Measurements from ENCODE around the gene MOGAT2. TPM values are rescaled to one million over a fixed set of nuclear protein-coding genes. Genes with fewer than 3 reads are reported as not detected.

MOGAT2 gene
- total and polyA plus RNA-seq, 2 experiments from 2014 or later: 2.9 to 3.2 TPM

DNA sequence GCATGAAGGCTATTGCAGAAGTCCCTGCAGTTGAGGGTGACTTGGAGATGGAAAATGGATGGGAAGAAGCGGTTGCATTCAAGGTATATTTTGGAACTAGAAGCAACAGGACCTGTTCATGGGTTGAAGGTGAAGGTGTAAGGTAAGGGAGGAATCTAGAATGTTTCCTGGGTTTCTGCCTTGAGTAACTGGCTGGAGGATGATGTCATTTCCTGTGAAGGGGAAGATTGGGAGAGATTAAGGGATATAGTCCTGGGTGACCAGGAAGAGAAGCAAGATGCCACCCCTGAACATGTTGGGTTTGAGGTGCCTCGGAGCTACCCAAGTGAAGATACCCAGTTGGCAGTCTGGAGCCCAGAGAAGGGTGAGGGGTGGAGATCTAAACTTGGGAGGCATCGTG is 12.1 kb upstream of the MOGAT2 start:
- no peak overlapping the region for H3K27ac ChIP-seq
- no peaks in the 10 kb centered on the region for H3K27me3 ChIP-seq
- TF ChIP-seq EZH2 (IDR thresholded peaks at IDR 0.05; ENCODE audit: borderline replicate concordance) (no peak), CTCF (IDR thresholded peaks at IDR 0.05; ENCODE audit: poor library complexity) (no peak), EZH2phosphoT487 (IDR thresholded peaks at IDR 0.05; ENCODE audit: low read depth, severe bottlenecking, unreplicated experiment) (no peak)
- H3K4me1 ChIP-seq (ENCODE audit: insufficient read depth): no peaks in the 10 kb centered on the region
- H3K4me3 ChIP-seq: no peak overlapping the region
- no peaks in the 10 kb centered on the region for H3K79me2 ChIP-seq
- 93% methylated on average over 3 of the region's 3 CpGs for WGBS (ENCODE audit: low lambda C conversion rate, missing lambda C conversion rate)
- H2AFZ ChIP-seq: no peak overlapping the region
- no peak for DNase-seq (ENCODE audit: low spot score)
- no peaks in the 10 kb centered on the region for H3K9me2 ChIP-seq (replicated peaks; ENCODE audit: insufficient read depth)
- no peak overlapping the region for H3K4me2 ChIP-seq
- H4K20me1 ChIP-seq (ENCODE audit: insufficient read depth, poor library complexity, severe bottlenecking): no peaks in the 10 kb centered on the region
- H3K9me3 ChIP-seq (ENCODE audit: low read depth): no peaks in the 10 kb centered on the region
- no peaks in the 10 kb centered on the region for H3K36me3 ChIP-seq (replicated peaks; ENCODE audit: insufficient read depth, low read depth)

- H3K4me1 ChIP-seq (ENCODE audit: insufficient read depth): no peaks in the 10 kb centered on the region
- no peak overlapping the region for H2AFZ ChIP-seq
- no peaks in the 10 kb centered on the region for H3K9me3 ChIP-seq (ENCODE audit: low read depth)
- H3K9me2 ChIP-seq (replicated peaks; ENCODE audit: insufficient read depth): no peaks in the 10 kb centered on the region
- peak; percentile 81 for DNase-seq (ENCODE audit: low spot score)
- no peaks in the 10 kb centered on the region for H3K79me2 ChIP-seq
- no peaks in the 10 kb centered on the region for H3K36me3 ChIP-seq (replicated peaks; ENCODE audit: insufficient read depth, low read depth)
- TF ChIP-seq EZH2 (IDR thresholded peaks at IDR 0.05; ENCODE audit: borderline replicate concordance) (no peak), CTCF (IDR thresholded peaks at IDR 0.05; ENCODE audit: poor library complexity) (peak; percentile 85)
- H3K4me2 ChIP-seq: no peak overlapping the region
- H4K20me1 ChIP-seq (ENCODE audit: insufficient read depth, poor library complexity, severe bottlenecking): no peaks in the 10 kb centered on the region
- H3K27me3 ChIP-seq: no peaks in the 10 kb centered on the region
- no peak overlapping the region for H3K4me3 ChIP-seq
- H3K27ac ChIP-seq: no peak overlapping the region
- 20% methylated on average over 16 of the region's 17 CpGs for WGBS (ENCODE audit: low lambda C conversion rate, missing lambda C conversion rate)
These were observed 11.3 kb upstream of the MOGAT2 start for GRCh38 chr11:75706260-75706729.

DNA sequence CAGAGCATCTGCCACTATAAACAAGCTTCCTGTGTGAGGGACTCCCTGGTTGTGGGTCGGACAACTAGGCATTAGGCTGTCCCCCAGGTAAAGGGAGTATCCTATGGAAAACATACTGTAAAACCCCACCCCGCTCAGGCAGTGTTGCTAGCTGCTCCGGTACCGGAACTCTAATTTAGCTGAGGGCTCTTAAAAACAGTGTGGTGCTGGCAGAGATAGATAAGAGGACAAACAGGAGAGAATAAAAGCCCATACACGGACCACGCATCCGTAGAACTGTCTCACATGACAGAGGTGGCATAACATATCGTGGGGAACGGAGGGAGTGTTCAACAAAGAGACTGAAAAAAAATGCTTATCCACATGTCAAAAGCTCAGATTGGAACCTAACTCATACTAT is 3.4 kb upstream of the MOGAT2 start:
- no peak for TF ChIP-seq EZH2 (IDR thresholded peaks at IDR 0.05; ENCODE audit: borderline replicate concordance)
- TF ChIP-seq EZH2phosphoT487 (IDR thresholded peaks at IDR 0.05; ENCODE audit: low read depth, severe bottlenecking, unreplicated experiment): no peak
- TF ChIP-seq CTCF (IDR thresholded peaks at IDR 0.05; ENCODE audit: poor library complexity): no peak
- Histone ChIP-seq H4K20me1 (ENCODE audit: insufficient read depth, poor library complexity, severe bottlenecking) (no peaks in the 10 kb centered on the region), H3K4me3 (no peak overlapping the region), H3K4me2 (no peak overlapping the region), H3K4me1 (ENCODE audit: insufficient read depth) (peaks cover 5% of the 10 kb centered on the region), H3K27me3 (no peaks in the 10 kb centered on the region), H3K27ac (no peak overlapping the region), H2AFZ (no peak overlapping the region), H3K36me3 (replicated peaks; ENCODE audit: insufficient read depth, low read depth) (no peaks in the 10 kb centered on the region), H3K9me3 (ENCODE audit: low read depth) (no peaks in the 10 kb centered on the region), H3K9me2 (replicated peaks; ENCODE audit: insufficient read depth) (no peaks in the 10 kb centered on the region), H3K79me2 (no peaks in the 10 kb centered on the region)
- WGBS (ENCODE audit: low lambda C conversion rate, missing lambda C conversion rate): 74% methylated on average over 9 of the region's 9 CpGs
- DNase-seq (ENCODE audit: low spot score): no peak

DNA sequence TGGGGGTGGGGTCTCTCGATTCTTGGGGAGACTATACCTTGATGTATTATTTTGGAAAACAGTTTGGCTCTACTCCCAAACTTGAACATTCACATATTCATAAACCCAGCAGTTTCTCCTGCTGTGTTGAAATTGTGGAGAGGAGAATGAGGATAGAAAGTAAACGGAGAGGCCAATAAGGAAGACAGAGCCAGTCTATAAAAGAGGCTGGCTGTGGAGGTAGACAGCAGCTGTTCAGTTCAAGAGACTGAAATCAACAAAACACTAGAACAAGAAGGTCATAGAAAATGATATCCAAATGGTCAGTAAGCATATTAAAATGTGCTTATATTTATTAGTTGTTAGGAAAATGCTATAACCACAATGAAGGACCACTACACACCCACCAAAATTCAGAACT is 1.9 kb upstream of the MOGAT2 start:
- Histone ChIP-seq H2AFZ (no peak overlapping the region), H3K9me2 (replicated peaks; ENCODE audit: insufficient read depth) (no peaks in the 10 kb centered on the region), H3K36me3 (replicated peaks; ENCODE audit: insufficient read depth, low read depth) (no peaks in the 10 kb centered on the region), H3K4me3 (no peak overlapping the region), H3K4me2 (no peak overlapping the region), H3K79me2 (no peaks in the 10 kb centered on the region), H3K9me3 (ENCODE audit: low read depth) (no peaks in the 10 kb centered on the region), H3K4me1 (ENCODE audit: insufficient read depth) (peaks cover 6% of the 10 kb centered on the region), H4K20me1 (ENCODE audit: insufficient read depth, poor library complexity, severe bottlenecking) (no peaks in the 10 kb centered on the region), H3K27ac (no peak overlapping the region), H3K27me3 (no peaks in the 10 kb centered on the region)
- no peak for DNase-seq (ENCODE audit: low spot score)
- TF ChIP-seq EZH2phosphoT487 (IDR thresholded peaks at IDR 0.05; ENCODE audit: low read depth, severe bottlenecking, unreplicated experiment) (no peak), EZH2 (IDR thresholded peaks at IDR 0.05; ENCODE audit: borderline replicate concordance) (no peak), CTCF (IDR thresholded peaks at IDR 0.05; ENCODE audit: poor library complexity) (no peak)
- 74% methylated on average over 2 of the region's 2 CpGs for WGBS (ENCODE audit: low lambda C conversion rate, missing lambda C conversion rate)

All from hepatocyte (in vitro differentiated cells).